GM12878 (cell line): ENCODE results near the gene EP400. TPM values are rescaled to one million over a fixed set of nuclear protein-coding genes. Genes with fewer than 3 reads are reported as not detected.

ENCODE experiments used
- ATAC-seq: fragments of 200-7000 bp; cut with Tn5 transposase; 3 replicates; pipeline ENCODE4 v1.9.1; 2020; ENCODE audit warnings: mild to moderate bottlenecking, moderate library complexity
- BruUV-seq: library from RNA; stranded (reverse); fragments of 400-500 nt; replicated peaks from 2 replicates; lab custom pipeline; 2021; lab: Mats Ljungman, UMichigan
- CTCF ChIA-PET: fragments of 300-600 bp; sonication (Branson Sonifier 250); formaldehyde crosslinking; extraction: SDS; loops from one replicate; lab custom pipeline; 2021; ENCODE audit warnings: inconsistent platforms; lab: Yijun Ruan, JAX
- POLR2A ChIA-PET: fragments of 350-600 bp; formaldehyde crosslinking; extraction: SDS; loops from one replicate; lab custom pipeline; 2021; ENCODE audit warnings: inconsistent platforms; lab: Charles Lee
- RAD21 ChIA-PET: fragments of 300-600 bp; sonication (Branson Sonifier 250); formaldehyde crosslinking; loops from one replicate; lab custom pipeline; 2023; ENCODE audit warnings: antibody characterized with exemption; ENCODE audit not compliant: unreplicated experiment; lab: Charles Lee
- SMC1A ChIA-PET: fragments of 300-600 bp; sonication (Branson Sonifier 250); formaldehyde crosslinking; loops from one replicate; lab custom pipeline; 2023; ENCODE audit not compliant: unreplicated experiment, uncharacterized antibody; lab: Charles Lee
- DNase-seq: peaks from one replicate; pipeline ENCODE4 v3.0.0-alpha.2; 2011; ENCODE audit warnings: low read depth, low spot score
- FAIRE-seq: peaks from 3 replicates; lab custom pipeline; 2011; peaks lifted over from hg19 to GRCh38; lab: Jason Lieb, UNC
- H2AFZ ChIP-seq: 2 replicates; pipeline ENCODE4 v1.6.0; 2011; ENCODE audit warnings: low read depth, low read length, control low read depth; ENCODE audit not compliant: control insufficient read depth
- H3K27ac ChIP-seq: 2 replicates; pipeline ENCODE4 v1.5.1; 2011; ENCODE audit warnings: control low read depth; ENCODE audit not compliant: control insufficient read depth, insufficient read depth
- H3K27me3 ChIP-seq, 2 experiments: replicated peaks in 1 of 2; 2 replicates each; pipeline versions ENCODE4 v1.6.0 to v1.6.1; 2011; ENCODE audit warnings: low read length in 1 of 2; ENCODE audit not compliant: control insufficient read depth in 2 of 2, insufficient read depth in 2 of 2
- H3K36me3 ChIP-seq, 2 experiments: 2 replicates each; pipeline ENCODE4 v1.5.1; 2011; ENCODE audit warnings: low read length in 1 of 2; ENCODE audit not compliant: control insufficient read depth in 2 of 2, insufficient read depth in 2 of 2
- H3K4me1 ChIP-seq: 2 replicates; pipeline ENCODE4 v1.6.1; 2011; ENCODE audit warnings: mild to moderate bottlenecking, low read length, moderate library complexity, mixed read lengths; ENCODE audit not compliant: control insufficient read depth, insufficient read depth
- H3K4me2 ChIP-seq: 2 replicates; pipeline ENCODE4 v1.6.0; 2011; ENCODE audit warnings: control low read depth; ENCODE audit not compliant: control insufficient read depth, insufficient read depth
- H3K4me3 ChIP-seq: fragments of 200-600 bp; sonication (generic); 2 replicates; pipeline ENCODE4 v1.5.1; 2016
- H3K79me2 ChIP-seq: 2 replicates; pipeline ENCODE4 v1.6.0; 2011; ENCODE audit warnings: low read length; ENCODE audit not compliant: control insufficient read depth, insufficient read depth
- H3K9ac ChIP-seq: 2 replicates; pipeline ENCODE4 v1.8.0; 2011; ENCODE audit warnings: low read length, control low read depth, mixed read lengths; ENCODE audit not compliant: control insufficient read depth, insufficient read depth
- H3K9me3 ChIP-seq: replicated peaks from 3 replicates; pipeline ENCODE4 v1.5.1; 2011; ENCODE audit warnings: mild to moderate bottlenecking, low read length; ENCODE audit not compliant: control insufficient read depth, insufficient read depth
- H4K20me1 ChIP-seq: 2 replicates; pipeline ENCODE4 v1.6.0; 2011; ENCODE audit not compliant: control insufficient read depth, insufficient read depth
- BCL11A ChIP-seq: IDR thresholded peaks from 2 replicates; pipeline ENCODE4 v1.6.1; 2011; ENCODE audit warnings: low read depth, low read length
- CBFB ChIP-seq: IDR thresholded peaks from 2 replicates; pipeline ENCODE4 v1.6.1; 2016; ENCODE audit warnings: antibody characterized with exemption, low read depth
- CHD4 ChIP-seq: fragments of 200-600 bp; sonication (generic); IDR thresholded peaks from 2 replicates; pipeline ENCODE4 v1.6.1; 2016; ENCODE audit warnings: mild to moderate bottlenecking
- CUX1 ChIP-seq: IDR thresholded peaks from 2 replicates; pipeline ENCODE4 v1.6.1; 2012; ENCODE audit warnings: improper control_type of control experiment, low read depth, low read length; ENCODE audit not compliant: insufficient replicate concordance
- HCFC1 ChIP-seq: fragments of 150-350 bp; IDR thresholded peaks from 2 replicates; pipeline ENCODE4 v1.6.1; 2014; ENCODE audit warnings: low read length
- NFYB ChIP-seq: IDR thresholded peaks from 2 replicates; pipeline ENCODE4 v1.6.1; 2011; ENCODE audit warnings: low read depth, mild to moderate bottlenecking, low read length, improper control_type of control experiment, moderate library complexity; ENCODE audit not compliant: insufficient read depth
- POLR2A ChIP-seq: IDR thresholded peaks from 2 replicates; pipeline ENCODE4 v1.6.1; 2011; ENCODE audit warnings: low read depth, mild to moderate bottlenecking, low read length
- SREBF1 ChIP-seq: IDR thresholded peaks from 2 replicates; pipeline ENCODE4 v1.6.1; 2012; ENCODE audit warnings: mild to moderate bottlenecking, low read length
- TARDBP ChIP-seq: IDR thresholded peaks from 2 replicates; pipeline ENCODE4 v1.6.1; 2016; ENCODE audit warnings: borderline replicate concordance
- TCF3 ChIP-seq: IDR thresholded peaks from 2 replicates; pipeline ENCODE4 v1.6.1; 2012; ENCODE audit warnings: low read depth, mild to moderate bottlenecking, low read length, borderline replicate concordance; ENCODE audit not compliant: insufficient read depth
- ZBED1 ChIP-seq: IDR thresholded peaks from 2 replicates; pipeline ENCODE4 v1.6.1; 2016; ENCODE audit warnings: borderline replicate concordance
- ZNF207 ChIP-seq: fragments of 450-650 bp; IDR thresholded peaks from 2 replicates; pipeline ENCODE4 v1.6.1; 2014; ENCODE audit warnings: antibody characterized with exemption, mild to moderate bottlenecking, borderline replicate concordance
- ZNF274 ChIP-seq: IDR thresholded peaks from one replicate; pipeline ENCODE4 v1.8.0; 2011; ENCODE audit not compliant: insufficient read length, insufficient read depth
- ZNF622 ChIP-seq: fragments of 450-650 bp; IDR thresholded peaks from 2 replicates; pipeline ENCODE4 v1.6.1; 2017; ENCODE audit warnings: mild to moderate bottlenecking, inconsistent platforms
- WGBS: methylation state at CpG from one replicate; pipeline ENCODE4 v1.1.6; 2016; ENCODE audit warnings: low lambda C conversion rate; ENCODE audit not compliant: insufficient replicate concordance, insufficient coverage; ENCODE audit errors: missing lambda C conversion rate; 5-methylcytosine and 5-hydroxymethylcytosine counted together
- in situ Hi-C: fragments of 300-500 bp; cut with MboI; formaldehyde crosslinking; loops from 9 replicates; pipeline ENCODE4 v1.14.3; 2018; ENCODE audit warnings: mixed read lengths
- intact Hi-C: fragments of 100-400 bp; cut with micrococcal nuclease; formaldehyde crosslinking; loops from one replicate; pipeline ENCODE4 v1.14.2; 2022; ENCODE audit not compliant: unreplicated experiment
- polyA plus RNA-seq, 11 experiments: library from polyadenylated mRNA; depleted of rRNA in 4 of 11; unstranded in 6 of 11; stranded (reverse) in 5 of 11; fragments of >200 nt; fragmentation: Nextera tagmentation in 4 of 11; fragmentation: Illumina TruSeq in 1 of 11; extraction: Ambion mirVana in 4 of 11; extraction: Trizol in 1 of 11; gene quantifications; 1 replicate in 1 of 11; 2 replicates in 10 of 11; pipeline versions ENCODE4 v1.2.1 to v1.2.3, GENCODE V29; 2011 to 2016; ENCODE audit warnings: inconsistent platforms in 2 of 11, missing spikeins in 2 of 11, low read depth in 1 of 11
- total RNA-seq, 4 experiments: library from RNA; depleted of rRNA in 3 of 4; stranded (reverse); fragments of >200 nt in 3 of 4; fragmentation: Illumina TruSeq in 1 of 4; extraction: Trizol in 1 of 4; gene quantifications; 2 replicates each; pipeline versions ENCODE4 v1.2.1 to v1.2.3, GENCODE V29; 2013 to 2021
- TF ChIP-seq, protein P1 (sequence below): fragments of 450-650 bp; IDR thresholded peaks from 2 replicates; pipeline ENCODE4 v1.6.1; 2018; ENCODE audit warnings: borderline replicate concordance, mild to moderate bottlenecking; ENCODE audit not compliant: partially characterized antibody
- TF ChIP-seq, protein P2 (sequence below): fragments of 450-650 bp; IDR thresholded peaks from 2 replicates; pipeline ENCODE4 v1.6.1; 2016; ENCODE audit warnings: mild to moderate bottlenecking

EP400 gene
- total and polyA plus RNA-seq, 10 of the 15 experiments (the other 5 are each of a cell fraction or from before 2014, with no cell fraction given), result 3.8 to 44.2 (median 8.4) TPM

GRCh38 chr12:131907379-131908091 lies 42.2 kb upstream of the EP400 start:
- RAD21 ChIA-PET, result no interaction called here
- intact Hi-C loops, result no loop called here
- Histone ChIP-seq H3K4me1 (no peaks in the 10 kb centered on the region), H3K79me2 (no peaks in the 10 kb centered on the region), H3K4me2 (no peak overlapping the region), H4K20me1 (no peaks in the 10 kb centered on the region; the same call in 1 of the 2 replicates), H3K27me3 (no peaks in the 10 kb centered on the region), H3K27ac (no peak overlapping the region), H3K9me3 (no peaks in the 10 kb centered on the region), H3K9ac (no peak overlapping the region), H3K4me3 (no peak overlapping the region), H2AFZ (no peak overlapping the region), H3K36me3 (no peaks in the 10 kb centered on the region; a peak in 2 of 4 replicates)
- WGBS, result 89% methylated on average over 18 of the region's 31 CpGs
- ATAC-seq (no peak), FAIRE-seq (no peak), DNase-seq (no peak)
- no TSS peak for BruUV-seq
- in situ Hi-C loops, result no loop called here
- POLR2A ChIA-PET, result no interaction called here
- SMC1A ChIA-PET, result no interaction called here
- CTCF ChIA-PET, result no interaction called here
- TF ChIP-seq ZNF622 (no peak), CUX1 (no peak), BCL11A (no peak), ZNF274 (no peak), CHD4 (no peak), TARDBP (no peak), TCF3 (no peak), HCFC1 (no peak), ZNF207 (no peak), SREBF1 (no peak), NFYB (no peak), ZBED1 (no peak), CBFB (no peak), POLR2A (no peak)
- TF ChIP-seq, protein P1, sequence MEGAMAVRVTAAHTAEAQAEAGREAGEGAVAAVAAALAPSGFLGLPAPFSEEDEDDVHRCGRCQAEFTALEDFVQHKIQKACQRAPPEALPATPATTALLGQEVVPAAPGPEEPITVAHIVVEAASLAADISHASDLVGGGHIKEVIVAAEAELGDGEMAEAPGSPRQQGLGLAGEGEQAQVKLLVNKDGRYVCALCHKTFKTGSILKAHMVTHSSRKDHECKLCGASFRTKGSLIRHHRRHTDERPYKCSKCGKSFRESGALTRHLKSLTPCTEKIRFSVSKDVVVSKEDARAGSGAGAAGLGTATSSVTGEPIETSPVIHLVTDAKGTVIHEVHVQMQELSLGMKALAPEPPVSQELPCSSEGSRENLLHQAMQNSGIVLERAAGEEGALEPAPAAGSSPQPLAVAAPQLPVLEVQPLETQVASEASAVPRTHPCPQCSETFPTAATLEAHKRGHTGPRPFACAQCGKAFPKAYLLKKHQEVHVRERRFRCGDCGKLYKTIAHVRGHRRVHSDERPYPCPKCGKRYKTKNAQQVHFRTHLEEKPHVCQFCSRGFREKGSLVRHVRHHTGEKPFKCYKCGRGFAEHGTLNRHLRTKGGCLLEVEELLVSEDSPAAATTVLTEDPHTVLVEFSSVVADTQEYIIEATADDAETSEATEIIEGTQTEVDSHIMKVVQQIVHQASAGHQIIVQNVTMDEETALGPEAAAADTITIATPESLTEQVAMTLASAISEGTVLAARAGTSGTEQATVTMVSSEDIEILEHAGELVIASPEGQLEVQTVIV, result no peak
- TF ChIP-seq, protein P2, sequence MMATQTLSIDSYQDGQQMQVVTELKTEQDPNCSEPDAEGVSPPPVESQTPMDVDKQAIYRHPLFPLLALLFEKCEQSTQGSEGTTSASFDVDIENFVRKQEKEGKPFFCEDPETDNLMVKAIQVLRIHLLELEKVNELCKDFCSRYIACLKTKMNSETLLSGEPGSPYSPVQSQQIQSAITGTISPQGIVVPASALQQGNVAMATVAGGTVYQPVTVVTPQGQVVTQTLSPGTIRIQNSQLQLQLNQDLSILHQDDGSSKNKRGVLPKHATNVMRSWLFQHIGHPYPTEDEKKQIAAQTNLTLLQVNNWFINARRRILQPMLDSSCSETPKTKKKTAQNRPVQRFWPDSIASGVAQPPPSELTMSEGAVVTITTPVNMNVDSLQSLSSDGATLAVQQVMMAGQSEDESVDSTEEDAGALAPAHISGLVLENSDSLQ, result no peak
